ENCODE results near the gene GLB1L2.
"Not testable (repeated sequence)": the region's sequence is repeated elsewhere in the genome, so short reads cannot be mapped to it uniquely, and the experiment has no call there.

Gene GLB1L2

GRCh38 chr11:134331354-134332188, at the start of gene GLB1L2:
Gene GLB1L2, plus strand, starts transcription at chr11:134331988. Its CDS starts 74 bp downstream, at chr11:134332062.
- DNase-seq: peak; percentile 4

GRCh38 chr11:134282121-134283045, 49.4 kb upstream of the GLB1L2 start:
- no peak for DNase-seq

GRCh38 chr11:134283461-134284230, 48.1 kb upstream of the GLB1L2 start:
- DNase-seq: no peak

- DNase-seq: not testable (repeated sequence)
These were observed 47.4 kb upstream of the GLB1L2 start for GRCh38 chr11:134284349-134284748.

GRCh38 chr11:134287561-134287960, 44.2 kb upstream of the GLB1L2 start:
- no peak for DNase-seq

GRCh38 chr11:134288486-134288885, 43.3 kb upstream of the GLB1L2 start:
- DNase-seq: no peak

- no peak for DNase-seq
These were observed 42.6 kb upstream of the GLB1L2 start for GRCh38 chr11:134289167-134289566.

GRCh38 chr11:134289789-134290188, 42.0 kb upstream of the GLB1L2 start:
- DNase-seq: no peak

GRCh38 chr11:134290646-134291045, 41.1 kb upstream of the GLB1L2 start:
- no peak for DNase-seq

- no peak for DNase-seq
These were observed 40.6 kb upstream of the GLB1L2 start for GRCh38 chr11:134291196-134291595.

- no peak for DNase-seq
These were observed 39.1 kb upstream of the GLB1L2 start for GRCh38 chr11:134292661-134293060.

GRCh38 chr11:134293119-134294113, 38.4 kb upstream of the GLB1L2 start:
- no peak for DNase-seq

GRCh38 chr11:134294664-134295063, 37.1 kb upstream of the GLB1L2 start:
- DNase-seq: no peak

- no peak for DNase-seq
These were observed 19.6 kb upstream of the GLB1L2 start for GRCh38 chr11:134312223-134312622.

- DNase-seq: no peak
These were observed 19.0 kb upstream of the GLB1L2 start for GRCh38 chr11:134312807-134313206.

GRCh38 chr11:134313379-134313778, 18.4 kb upstream of the GLB1L2 start:
- no peak for DNase-seq

GRCh38 chr11:134313821-134314607, 17.8 kb upstream of the GLB1L2 start:
- DNase-seq: no peak

GRCh38 chr11:134317103-134317502, 14.7 kb upstream of the GLB1L2 start:
- DNase-seq: no peak

- DNase-seq: not testable (repeated sequence)
These were observed 10.4 kb upstream of the GLB1L2 start for GRCh38 chr11:134321373-134321772.

GRCh38 chr11:134322553-134322952, 9.2 kb upstream of the GLB1L2 start:
- no peak for DNase-seq

GRCh38 chr11:134328433-134328832, 3.4 kb upstream of the GLB1L2 start:
- no peak for DNase-seq
